Thyroid gland (tissue), 4 donors: Measurements from ENCODE around the gene PPIF.

Source experiments
- POLR2A ChIP-seq, 2 donors: fragments of 450-650 bp; IDR thresholded peaks; one replicate each; pipeline ENCODE4 v1.6.1; 2017; ENCODE audit warnings: antibody characterized with exemption in 2 of 2, mild to moderate bottlenecking in 2 of 2, moderate library complexity in 1 of 2
- TF ChIP-seq, protein P1 (sequence below), 6 experiments: fragments of 200-600 bp in 3 of 6; fragments of 450-650 bp in 3 of 6; sonication (generic) in 3 of 6; IDR thresholded peaks; one replicate each; pipeline ENCODE4 v1.5.1; 2016 to 2019; ENCODE audit warnings: antibody characterized with exemption in 6 of 6, mild to moderate bottlenecking in 2 of 6, inconsistent platforms in 1 of 6, moderate library complexity in 1 of 6

DNA sequence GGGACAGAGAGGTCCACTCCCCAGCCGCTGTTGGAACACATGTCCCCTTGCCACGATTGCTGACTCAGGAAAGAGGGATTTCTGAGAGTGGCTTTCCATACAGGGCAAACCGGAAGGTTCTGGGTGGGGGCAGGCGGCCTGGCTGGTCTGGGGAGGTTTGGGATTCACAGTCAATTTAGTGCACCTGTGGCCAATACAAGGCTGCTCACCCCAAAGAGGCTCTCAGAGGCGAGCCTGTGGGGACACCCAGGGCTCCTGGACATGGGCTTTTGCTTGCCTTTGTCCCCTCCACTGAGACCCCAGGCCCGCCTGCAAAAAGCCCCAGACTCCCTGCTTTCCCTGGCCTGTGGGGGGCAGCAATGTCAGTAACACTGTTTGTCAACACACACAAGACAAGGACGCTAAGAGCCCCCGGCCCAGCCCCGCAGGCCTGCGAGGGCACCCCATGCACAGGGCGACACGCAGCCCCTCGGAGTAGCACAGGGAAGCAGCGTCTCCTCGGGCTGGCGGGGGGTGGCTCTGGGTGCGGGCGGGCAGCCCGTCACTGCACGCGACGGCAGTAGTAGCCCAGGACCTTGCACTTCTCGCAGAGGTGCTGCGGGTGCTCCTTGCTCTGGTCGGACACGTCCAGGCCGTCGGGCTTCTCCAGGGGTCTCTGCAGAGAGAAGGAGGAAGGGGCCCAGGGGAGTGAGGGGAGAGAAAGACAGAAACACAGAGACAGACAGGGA is 38.7 kb downstream of the PPIF start:
- no peak for TF ChIP-seq POLR2A (IDR thresholded peaks at IDR 0.05)
- TF ChIP-seq, protein P1, sequence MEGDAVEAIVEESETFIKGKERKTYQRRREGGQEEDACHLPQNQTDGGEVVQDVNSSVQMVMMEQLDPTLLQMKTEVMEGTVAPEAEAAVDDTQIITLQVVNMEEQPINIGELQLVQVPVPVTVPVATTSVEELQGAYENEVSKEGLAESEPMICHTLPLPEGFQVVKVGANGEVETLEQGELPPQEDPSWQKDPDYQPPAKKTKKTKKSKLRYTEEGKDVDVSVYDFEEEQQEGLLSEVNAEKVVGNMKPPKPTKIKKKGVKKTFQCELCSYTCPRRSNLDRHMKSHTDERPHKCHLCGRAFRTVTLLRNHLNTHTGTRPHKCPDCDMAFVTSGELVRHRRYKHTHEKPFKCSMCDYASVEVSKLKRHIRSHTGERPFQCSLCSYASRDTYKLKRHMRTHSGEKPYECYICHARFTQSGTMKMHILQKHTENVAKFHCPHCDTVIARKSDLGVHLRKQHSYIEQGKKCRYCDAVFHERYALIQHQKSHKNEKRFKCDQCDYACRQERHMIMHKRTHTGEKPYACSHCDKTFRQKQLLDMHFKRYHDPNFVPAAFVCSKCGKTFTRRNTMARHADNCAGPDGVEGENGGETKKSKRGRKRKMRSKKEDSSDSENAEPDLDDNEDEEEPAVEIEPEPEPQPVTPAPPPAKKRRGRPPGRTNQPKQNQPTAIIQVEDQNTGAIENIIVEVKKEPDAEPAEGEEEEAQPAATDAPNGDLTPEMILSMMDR (IDR thresholded peaks at IDR 0.05): no peak
